Thoracic aorta (tissue), 2 donors: Measurements from ENCODE around the gene YEATS4. TPM values are rescaled to one million over a fixed set of nuclear protein-coding genes. Genes with fewer than 3 reads are reported as not detected.
A peak's percentile ranks its signal among the peaks of the same experiment; 100 is the strongest.

Experiments
- ATAC-seq: fragments of 150-250 bp; one replicate; pipeline ENCODE4 v1.8.0; 2017; ENCODE audit warnings: low read depth; ENCODE audit not compliant: insufficient number of reproducible peaks, low FRiP score
- DNase-seq: peaks from one replicate; pipeline ENCODE4 v3.0.0-alpha.2; 2020; ENCODE audit warnings: low spot score
- H3K27ac ChIP-seq, 2 donors: fragments of 200-600 bp; sonication (generic); 1 replicate in 1 of 2; 2 replicates in 1 of 2; pipeline ENCODE4 v1.5.1; 2016; ENCODE audit warnings: mild to moderate bottlenecking in 2 of 2, moderate library complexity in 2 of 2
- H3K27me3 ChIP-seq: fragments of 200-600 bp; sonication (generic); replicated peaks from 2 replicates; pipeline ENCODE4 v1.6.0; 2016; ENCODE audit warnings: mild to moderate bottlenecking; ENCODE audit not compliant: insufficient read depth
- H3K36me3 ChIP-seq: fragments of 200-600 bp; sonication (generic); one replicate; pipeline ENCODE4 v1.5.1; 2016
- H3K4me1 ChIP-seq, 2 donors: fragments of 200-600 bp; sonication (generic); 1 replicate in 1 of 2; 2 replicates in 1 of 2; pipeline versions ENCODE4 v1.5.1 to v1.6.0; 2016; ENCODE audit warnings: low read depth in 2 of 2, mild to moderate bottlenecking in 1 of 2; ENCODE audit not compliant: control insufficient read depth in 1 of 2
- H3K4me3 ChIP-seq: fragments of 200-600 bp; sonication (generic); 2 replicates; pipeline ENCODE4 v1.5.1; 2016; ENCODE audit warnings: mild to moderate bottlenecking
- H3K9me3 ChIP-seq: fragments of 200-600 bp; sonication (generic); 2 replicates; pipeline ENCODE4 v1.5.1; 2016
- total RNA-seq, 2 donors: library from RNA; depleted of rRNA; stranded (reverse); fragments of >200 nt; gene quantifications; one replicate each; pipeline versions ENCODE4 v1.1.0 to v1.2.3, GENCODE V29; 2016
- TF ChIP-seq, protein P1 (sequence below): fragments of 200-600 bp; sonication (generic); IDR thresholded peaks from one replicate; pipeline ENCODE4 v1.5.1; 2019; ENCODE audit warnings: antibody characterized with exemption

Gene YEATS4
- total RNA-seq, 2 donors from 2014 or later: 5.7 to 9.7 TPM

DNA sequence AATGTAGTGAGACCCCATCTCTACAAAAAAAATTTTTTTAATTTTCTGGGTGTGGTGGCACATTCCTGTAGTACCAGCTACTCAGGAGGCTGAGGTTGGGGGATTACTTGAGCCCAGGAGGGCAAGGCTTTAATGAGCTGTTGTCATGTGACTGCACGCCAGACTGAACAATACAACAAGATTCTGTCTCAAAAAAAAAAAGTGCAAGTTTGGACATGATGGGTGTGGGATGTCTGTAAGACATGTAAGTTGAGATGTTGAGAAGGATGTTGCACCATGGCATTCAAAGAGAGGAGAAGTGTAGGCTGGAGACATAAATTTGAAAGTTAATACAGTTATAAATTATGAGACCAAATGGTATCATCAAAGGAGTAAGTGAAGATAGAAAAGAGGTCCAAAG is 23.5 kb downstream of the YEATS4 start:
- no peak overlapping the region for H3K27ac ChIP-seq
- H3K36me3 ChIP-seq: no peaks in the 10 kb centered on the region
- H3K4me3 ChIP-seq: no peak overlapping the region
- H3K9me3 ChIP-seq: no peaks in the 10 kb centered on the region
- ATAC-seq: no peak
- DNase-seq: no peak
- no peaks in the 10 kb centered on the region for H3K27me3 ChIP-seq
- H3K4me1 ChIP-seq: no peaks in the 10 kb centered on the region
- TF ChIP-seq, protein P1, sequence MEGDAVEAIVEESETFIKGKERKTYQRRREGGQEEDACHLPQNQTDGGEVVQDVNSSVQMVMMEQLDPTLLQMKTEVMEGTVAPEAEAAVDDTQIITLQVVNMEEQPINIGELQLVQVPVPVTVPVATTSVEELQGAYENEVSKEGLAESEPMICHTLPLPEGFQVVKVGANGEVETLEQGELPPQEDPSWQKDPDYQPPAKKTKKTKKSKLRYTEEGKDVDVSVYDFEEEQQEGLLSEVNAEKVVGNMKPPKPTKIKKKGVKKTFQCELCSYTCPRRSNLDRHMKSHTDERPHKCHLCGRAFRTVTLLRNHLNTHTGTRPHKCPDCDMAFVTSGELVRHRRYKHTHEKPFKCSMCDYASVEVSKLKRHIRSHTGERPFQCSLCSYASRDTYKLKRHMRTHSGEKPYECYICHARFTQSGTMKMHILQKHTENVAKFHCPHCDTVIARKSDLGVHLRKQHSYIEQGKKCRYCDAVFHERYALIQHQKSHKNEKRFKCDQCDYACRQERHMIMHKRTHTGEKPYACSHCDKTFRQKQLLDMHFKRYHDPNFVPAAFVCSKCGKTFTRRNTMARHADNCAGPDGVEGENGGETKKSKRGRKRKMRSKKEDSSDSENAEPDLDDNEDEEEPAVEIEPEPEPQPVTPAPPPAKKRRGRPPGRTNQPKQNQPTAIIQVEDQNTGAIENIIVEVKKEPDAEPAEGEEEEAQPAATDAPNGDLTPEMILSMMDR: no peak

DNA sequence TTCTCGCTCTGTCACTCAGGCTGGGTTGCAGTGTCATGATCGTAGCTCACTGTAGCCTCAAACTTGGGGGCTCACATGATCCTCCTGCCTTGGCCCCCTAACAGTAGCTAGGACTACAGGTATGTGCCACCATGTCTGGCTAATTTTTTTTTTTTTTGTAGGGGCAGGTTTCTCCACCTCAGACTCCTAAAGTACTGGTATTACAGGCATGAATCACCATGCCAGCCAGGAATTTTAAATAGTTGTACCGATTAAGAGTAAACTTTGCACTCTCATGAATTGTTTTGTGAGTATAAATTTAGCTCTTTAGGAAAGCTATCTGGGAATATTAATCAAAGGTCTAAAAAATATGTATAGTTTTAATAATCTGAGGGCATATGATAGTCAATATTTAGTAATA is 25.5 kb downstream of the YEATS4 start:
- Histone ChIP-seq H3K4me3 (no peak overlapping the region), H3K9me3 (no peaks in the 10 kb centered on the region), H3K36me3 (no peaks in the 10 kb centered on the region), H3K27me3 (no peaks in the 10 kb centered on the region), H3K27ac (no peak overlapping the region), H3K4me1 (peaks cover 2 to 3% of the 10 kb centered on the region in 2 donors)
- TF ChIP-seq, protein P1: no peak
- DNase-seq (no peak), ATAC-seq (no peak)

DNA sequence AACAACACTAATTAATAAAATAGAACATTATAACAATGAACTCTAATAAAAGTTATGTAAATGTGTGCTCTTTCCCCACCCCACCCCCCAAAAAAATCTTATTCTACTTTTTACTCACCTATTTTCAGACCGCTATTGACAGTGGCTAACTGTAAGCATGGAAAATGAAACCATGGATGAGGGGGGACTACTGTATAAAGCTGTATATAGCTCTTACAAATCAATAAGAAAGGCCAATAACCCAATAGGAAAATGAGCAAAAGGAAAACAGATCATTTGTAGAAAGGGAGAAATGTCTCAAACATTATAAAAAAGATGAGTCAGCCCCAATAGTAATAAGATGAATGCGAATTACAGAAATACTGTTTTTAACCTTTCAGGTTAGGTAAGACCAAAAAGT is 27.4 kb downstream of the YEATS4 start:
- no peak for ATAC-seq
- no peaks in the 10 kb centered on the region for H3K36me3 ChIP-seq
- H3K4me1 ChIP-seq: peaks cover 3 to 6% of the 10 kb centered on the region in 2 donors
- TF ChIP-seq, protein P1: no peak
- no peaks in the 10 kb centered on the region for H3K9me3 ChIP-seq
- H3K4me3 ChIP-seq: no peak overlapping the region
- H3K27ac ChIP-seq: no peak overlapping the region
- H3K27me3 ChIP-seq: no peaks in the 10 kb centered on the region
- DNase-seq: no peak

DNA sequence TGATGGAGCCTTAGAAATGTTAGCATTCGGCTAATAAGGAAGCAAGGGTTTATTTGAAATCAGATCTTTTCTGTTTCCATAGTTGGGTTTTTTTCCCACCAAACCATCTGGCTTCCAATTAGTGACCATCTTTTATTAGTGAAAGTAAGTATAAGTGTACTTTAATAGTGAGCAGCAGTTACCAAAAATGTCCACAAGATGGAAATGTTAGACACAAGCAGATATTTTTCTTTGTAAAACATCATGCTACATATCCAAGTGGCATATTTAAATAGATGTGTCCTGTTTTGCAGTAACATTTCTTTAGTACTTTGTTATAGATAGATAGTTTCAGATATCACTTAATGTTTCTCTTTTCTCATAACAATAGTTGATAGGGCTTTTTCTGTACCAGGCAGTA is 28.8 kb downstream of the YEATS4 start:
- no peak for ATAC-seq
- Histone ChIP-seq H3K36me3 (no peaks in the 10 kb centered on the region), H3K27me3 (no peaks in the 10 kb centered on the region), H3K4me1 (peaks cover 3 to 6% of the 10 kb centered on the region in 2 donors), H3K9me3 (no peaks in the 10 kb centered on the region), H3K27ac (peak overlapping the region in 1 of 2 donors; percentile 3), H3K4me3 (no peak overlapping the region)
- TF ChIP-seq, protein P1: peak; percentile 70
- DNase-seq: no peak

DNA sequence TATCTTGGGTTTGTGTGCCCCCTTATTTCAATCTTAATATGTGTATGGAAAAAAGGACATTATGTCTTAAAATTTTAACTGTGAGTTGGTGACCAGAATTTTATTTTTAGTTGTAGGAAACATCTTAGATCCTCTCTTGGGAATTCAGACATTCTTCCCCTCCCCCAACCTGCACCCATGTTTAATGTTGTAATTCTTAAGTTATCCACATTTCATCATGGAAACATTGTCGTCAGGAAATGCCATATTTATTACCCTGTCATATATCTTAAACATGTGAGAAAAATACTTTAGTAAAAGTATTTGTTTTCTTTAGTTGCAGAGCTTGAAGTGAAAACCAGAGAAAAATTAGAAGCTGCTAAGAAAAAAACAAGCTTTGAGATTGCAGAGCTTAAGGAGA is 30.3 kb downstream of the YEATS4 start:
- ATAC-seq (no peak), DNase-seq (no peak)
- Histone ChIP-seq H3K4me1 (peaks cover 3 to 6% of the 10 kb centered on the region in 2 donors), H3K27ac (peak overlapping the region in 1 of 2 donors; percentile 39), H3K36me3 (no peaks in the 10 kb centered on the region), H3K9me3 (no peaks in the 10 kb centered on the region), H3K27me3 (no peaks in the 10 kb centered on the region), H3K4me3 (no peak overlapping the region)
- TF ChIP-seq, protein P1: no peak
